Fibroblast of skin of left quadriceps (primary cell): Measurements from ENCODE around the gene NMRAL1.
A peak's percentile ranks its signal among the peaks of the same experiment; 100 is the strongest.

ENCODE experiments used
- DNase-seq, 2 experiments: peaks; one replicate each; pipeline ENCODE4 v3.0.0-alpha.2; 2013; ENCODE audit warnings: low read depth in 2 of 2

The NMRAL1 gene

GRCh38 chr16:4426722-4427372, 47.6 kb downstream of the NMRAL1 start:
- DNase-seq, result no peak

- DNase-seq, result no peak
Measured at GRCh38 chr16:4426021-4426684, 48.3 kb downstream of the NMRAL1 start.

GRCh38 chr16:4425378-4426020, 48.9 kb downstream of the NMRAL1 start, which contains the start of gene DNAJA3:
TSS of gene DNAJA3 (plus strand) at chr16:4425868. CDS start at chr16:4425882, 14 bp downstream.
- peak; percentile 88 for DNase-seq

- DNase-seq, result no peak
Measured at GRCh38 chr16:4420505-4421105, 53.8 kb downstream of the NMRAL1 start.

- DNase-seq, result no peak
Measured at GRCh38 chr16:4419402-4419959, 54.9 kb downstream of the NMRAL1 start.

GRCh38 chr16:4416200-4417032, 58.0 kb downstream of the NMRAL1 start, which contains the start of gene CORO7:
TSS of gene CORO7 (minus strand) at chr16:4416596. CDS start at chr16:4416518, 78 bp downstream.
- peak; percentile 63 for DNase-seq

GRCh38 chr16:4415538-4416199, 58.8 kb downstream of the NMRAL1 start:
- DNase-seq, result no peak

- no peak for DNase-seq
Measured at GRCh38 chr16:4414187-4414917, 60.1 kb downstream of the NMRAL1 start.

GRCh38 chr16:4412854-4413253, 61.6 kb downstream of the NMRAL1 start:
- DNase-seq, result no peak

GRCh38 chr16:4412159-4412558, 62.3 kb downstream of the NMRAL1 start:
- DNase-seq, result no peak
